CD4-positive, alpha-beta T cell treated with Interleukin-12 subunit alpha and Interleukin-12 subunit beta, for 1 hour (primary cell): ENCODE measurements around the gene COX11.

Experiments
- DNase-seq: peaks from one replicate; pipeline ENCODE4 v3.0.0-alpha.2; 2020

COX11 gene

GRCh38 chr17:54956791-54957190 is 11.7 kb downstream of the COX11 start:
- no peak for DNase-seq

DNA sequence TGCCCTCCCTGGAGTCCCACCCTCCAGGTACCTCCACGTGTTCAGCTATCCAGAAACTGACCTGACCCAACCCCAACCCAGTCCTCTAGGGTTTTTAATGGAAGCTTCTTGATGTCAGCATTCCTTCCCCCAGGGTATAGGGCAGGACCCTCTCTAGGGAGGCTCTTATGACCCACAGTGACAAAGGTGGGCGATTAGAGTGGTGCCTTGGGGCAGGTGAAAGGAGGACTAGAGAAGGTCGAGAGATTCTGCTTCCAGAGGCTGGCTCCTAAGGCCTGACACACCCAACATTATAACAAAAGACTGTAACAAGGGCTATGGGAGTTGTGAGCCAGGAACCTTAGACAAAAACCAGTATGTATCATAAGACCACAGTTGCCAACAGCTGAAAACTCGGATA is 17.2 kb downstream of the COX11 start:
- DNase-seq = no peak

DNA sequence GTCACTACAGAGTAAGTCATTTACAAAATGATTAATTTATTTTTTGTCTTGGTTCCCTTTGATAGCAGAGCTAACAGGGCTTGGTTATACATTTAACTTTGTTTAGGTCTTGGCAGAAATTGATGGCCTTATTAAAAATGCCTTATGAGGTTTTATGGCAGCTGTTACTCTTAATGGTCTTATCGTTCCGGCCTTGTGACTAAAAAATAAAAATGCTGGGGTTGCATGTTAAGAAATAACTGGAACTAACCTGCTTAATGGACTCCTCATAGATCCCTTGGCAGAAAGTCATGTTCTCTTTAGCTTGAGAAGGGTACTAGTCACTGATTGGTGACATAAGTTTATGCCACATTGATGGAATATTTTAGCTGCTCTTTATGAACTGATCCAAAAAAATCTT is 18.3 kb downstream of the COX11 start:
- DNase-seq = no peak

GRCh38 chr17:54948380-54948779 is 20.1 kb downstream of the COX11 start:
- no peak for DNase-seq

- no peak for DNase-seq
These were observed 21.1 kb downstream of the COX11 start for GRCh38 chr17:54947396-54947795.

DNA sequence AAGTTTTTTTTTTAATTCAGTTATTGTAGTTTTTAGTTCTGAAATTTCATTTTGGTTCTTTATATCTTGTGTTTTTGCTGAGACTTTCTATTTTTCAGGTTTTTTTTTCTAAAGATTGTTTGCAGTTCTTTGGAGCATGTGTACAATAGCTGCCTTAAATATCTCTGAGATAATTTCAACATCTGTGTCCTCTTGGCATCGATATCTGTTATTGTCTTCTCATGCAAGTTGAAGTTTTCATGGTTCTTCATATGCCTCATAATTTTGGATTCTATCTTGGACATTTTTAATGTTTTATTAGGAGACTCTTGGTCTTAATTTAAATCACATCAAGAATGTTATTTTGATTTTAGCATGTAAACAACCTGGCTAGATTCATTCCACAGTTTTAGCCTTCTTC is 22.8 kb downstream of the COX11 start:
- no peak for DNase-seq

DNA sequence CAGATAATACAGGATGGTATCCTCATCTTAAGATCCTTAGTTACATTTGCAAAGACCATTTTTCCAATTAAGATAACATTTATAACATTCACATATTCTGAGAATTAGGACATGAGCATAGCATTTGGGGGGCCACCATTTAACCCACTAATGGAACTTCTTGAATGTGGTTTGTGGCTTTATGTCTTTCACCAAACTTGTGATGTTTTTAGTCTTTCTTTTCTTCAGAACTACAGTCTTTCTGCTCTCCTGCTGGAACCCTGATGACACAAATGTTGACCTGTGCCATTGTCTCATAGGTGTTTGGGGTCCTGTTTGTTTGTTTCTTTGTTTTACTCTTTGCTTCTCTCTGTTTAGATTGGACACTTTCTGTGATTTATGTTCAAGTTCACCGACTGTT is 23.2 kb downstream of the COX11 start:
- no peak for DNase-seq

DNA sequence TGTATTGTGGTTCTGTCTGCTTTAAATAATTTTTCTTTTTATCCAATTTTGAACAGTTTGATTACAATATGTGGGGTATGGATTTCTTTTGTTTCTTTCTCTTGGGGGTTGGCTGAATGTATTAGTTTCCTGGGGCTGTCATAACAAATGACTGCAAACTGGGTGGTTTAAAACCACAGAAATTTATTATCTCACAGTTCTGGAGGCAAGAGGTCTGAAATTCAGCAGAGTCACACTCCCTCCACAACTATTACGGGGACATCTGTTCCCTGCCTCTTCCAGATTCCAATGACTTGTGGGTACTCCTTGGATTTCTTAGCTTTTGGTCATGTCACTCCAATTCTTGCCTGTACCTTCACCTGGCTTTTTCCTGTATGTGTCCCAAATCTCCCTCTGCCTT is 23.7 kb downstream of the COX11 start:
- no peak for DNase-seq

GRCh38 chr17:54941285-54941684 is 27.2 kb downstream of the COX11 start:
- no peak for DNase-seq

DNA sequence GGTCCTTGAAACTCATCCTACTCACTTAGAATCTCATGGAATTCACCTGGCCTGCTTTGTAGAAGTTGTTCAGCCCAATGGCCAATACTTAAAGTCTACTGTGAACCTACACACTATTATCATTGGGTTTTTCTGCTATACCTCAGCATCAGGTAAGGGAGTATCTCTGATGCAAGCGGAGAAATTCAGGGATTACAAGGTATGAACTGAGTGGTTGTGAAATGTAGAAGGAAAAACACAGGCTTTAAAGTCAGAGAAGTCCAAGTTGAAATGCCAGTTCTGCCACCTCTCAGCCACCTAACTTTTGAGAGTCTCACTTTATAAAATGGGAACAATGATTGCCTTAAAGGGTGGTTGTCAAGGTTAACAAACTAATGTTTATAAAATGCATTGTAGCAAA is 31.0 kb downstream of the COX11 start:
- no peak for DNase-seq

DNA sequence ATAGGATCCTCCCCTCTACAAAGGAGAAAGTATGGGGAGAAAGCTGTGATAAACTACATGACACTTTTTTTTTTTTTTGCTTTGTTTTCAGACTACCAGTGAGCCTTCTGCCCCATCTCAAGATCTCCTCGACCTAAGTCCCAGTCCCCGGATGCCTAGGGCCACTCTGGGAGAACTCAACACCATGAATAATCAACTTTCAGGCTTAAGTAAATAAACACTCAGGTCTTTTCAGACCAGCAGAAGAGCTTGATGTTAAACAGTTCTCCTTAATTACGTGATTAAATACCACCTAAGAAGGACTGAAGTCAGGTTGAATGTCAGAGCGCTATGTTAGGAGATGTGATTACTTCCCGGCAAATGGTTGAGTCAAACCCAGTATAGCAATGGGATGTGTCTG is 31.4 kb downstream of the COX11 start:
- no peak for DNase-seq

- DNase-seq = no peak
These were observed 33.0 kb downstream of the COX11 start for GRCh38 chr17:54935471-54935870.

GRCh38 chr17:54933921-54934320 is 34.5 kb downstream of the COX11 start:
- no peak for DNase-seq

DNA sequence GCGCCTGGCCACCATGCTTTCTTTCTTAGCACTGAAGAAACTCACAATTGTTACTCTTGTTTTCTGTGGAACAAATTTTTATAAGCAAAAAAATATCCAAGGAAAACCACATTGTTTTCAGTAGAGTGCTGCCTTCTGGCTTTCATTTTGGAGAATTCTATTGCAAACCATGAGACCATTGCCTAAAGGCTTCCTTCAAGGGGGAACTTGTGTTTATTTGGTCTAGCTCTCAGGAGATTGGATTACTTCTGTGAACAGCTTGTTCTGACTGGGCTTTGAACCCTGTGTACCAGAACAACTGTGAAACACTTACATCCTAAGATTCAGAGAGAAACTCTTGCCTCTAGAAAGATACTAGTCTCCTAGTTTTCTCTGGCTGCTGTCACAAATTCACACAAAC is 35.7 kb downstream of the COX11 start:
- no peak for DNase-seq

GRCh38 chr17:54927525-54927924 is 40.9 kb downstream of the COX11 start:
- no peak for DNase-seq

GRCh38 chr17:54924405-54924804 is 44.0 kb downstream of the COX11 start:
- DNase-seq = no peak

DNA sequence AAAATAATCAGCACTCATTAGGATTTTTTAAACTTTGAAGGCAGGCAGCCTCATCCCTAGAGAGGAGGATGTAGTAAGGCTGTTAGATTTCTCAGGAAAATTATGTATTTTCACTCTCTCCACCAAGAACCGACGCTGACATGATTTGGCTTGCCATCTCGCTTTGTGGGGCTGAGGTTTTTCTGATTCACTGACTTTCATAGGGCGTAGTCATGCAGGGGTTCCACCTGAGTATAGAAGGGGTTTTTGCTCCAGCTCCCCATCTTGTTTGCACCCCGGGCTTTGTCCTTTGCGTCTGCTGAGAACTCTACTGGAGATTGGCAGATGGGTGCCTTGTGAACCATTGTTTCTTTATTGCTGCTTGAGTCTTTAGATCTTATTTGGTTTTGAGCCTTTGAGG is 47.6 kb downstream of the COX11 start:
- no peak for DNase-seq

DNA sequence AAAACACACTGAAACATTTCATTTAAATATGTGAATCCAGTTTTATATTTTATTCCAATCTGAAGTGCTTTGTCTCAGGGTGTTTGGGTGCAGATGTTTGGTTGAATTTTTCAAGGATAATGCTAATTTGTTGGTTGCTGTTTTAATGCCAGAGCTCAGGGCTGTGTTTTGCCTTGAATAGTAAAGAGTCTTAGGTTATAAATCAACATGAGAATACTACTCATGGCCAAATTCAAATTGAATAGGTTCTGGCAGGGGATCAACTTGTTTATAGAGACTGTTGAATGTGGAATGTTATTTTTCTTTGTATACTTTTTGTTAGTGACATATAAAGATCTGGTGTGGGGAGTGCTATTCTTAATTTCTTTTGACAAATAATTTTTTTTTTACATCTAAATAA is 49.0 kb downstream of the COX11 start:
- DNase-seq = no peak

DNA sequence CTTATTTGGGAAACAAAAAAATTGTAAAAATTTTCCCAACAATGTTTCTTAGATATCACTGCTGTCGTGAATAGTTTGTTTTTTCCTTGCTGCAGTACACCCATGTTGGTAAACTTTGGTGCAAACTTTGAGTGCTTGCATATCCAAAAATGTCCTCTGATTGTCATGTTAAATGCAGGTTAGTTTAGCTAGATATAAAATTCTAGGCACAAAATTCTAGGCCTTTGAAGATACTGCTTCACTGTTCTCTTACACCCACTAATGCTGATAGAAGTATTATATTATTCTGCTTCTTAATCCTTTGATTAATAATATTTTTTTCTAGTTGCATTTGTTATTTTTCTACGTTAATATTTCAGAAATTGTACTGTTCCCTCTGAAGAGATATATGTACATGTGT is 51.7 kb downstream of the COX11 start:
- no peak for DNase-seq
